Osteocyte (in vitro differentiated cells): ENCODE data around the gene SH2D5. TPM values are rescaled to one million over a fixed set of nuclear protein-coding genes. Genes with fewer than 3 reads are reported as not detected.

Experiments used
- DNase-seq: peaks from one replicate; pipeline ENCODE4 v3.0.0; 2021; ENCODE audit warnings: mixed read lengths; ENCODE audit not compliant: unreplicated experiment; ENCODE audit errors: extremely low spot score
- H3K27ac Mint-ChIP-seq: one replicate; pipeline ENCODE4 v1.8.0; 2021; ENCODE audit warnings: mild to moderate bottlenecking, mixed read lengths; ENCODE audit not compliant: unreplicated experiment
- H3K27me3 Mint-ChIP-seq: one replicate; pipeline ENCODE4 v1.8.0; 2021; ENCODE audit warnings: mixed read lengths; ENCODE audit not compliant: unreplicated experiment
- H3K36me3 Mint-ChIP-seq: one replicate; pipeline ENCODE4 v1.8.0; 2021; ENCODE audit warnings: mixed read lengths; ENCODE audit not compliant: unreplicated experiment
- H3K4me1 Mint-ChIP-seq: one replicate; pipeline ENCODE4 v1.8.0; 2021; ENCODE audit warnings: mixed read lengths; ENCODE audit not compliant: unreplicated experiment
- H3K4me3 Mint-ChIP-seq: one replicate; pipeline ENCODE4 v1.8.0; 2021; ENCODE audit warnings: mild to moderate bottlenecking, moderate library complexity, mixed read lengths; ENCODE audit not compliant: unreplicated experiment
- H3K9me3 Mint-ChIP-seq: one replicate; pipeline ENCODE4 v1.8.0; 2021; ENCODE audit warnings: mixed read lengths; ENCODE audit not compliant: unreplicated experiment
- total RNA-seq: library from RNA; stranded (reverse); gene quantifications from 2 replicates; pipeline ENCODE4 v1.2.1, GENCODE V29; 2021
- TF ChIP-seq, protein P1 (sequence below): fragments of 200-600 bp; sonication (generic); IDR thresholded peaks from 2 replicates; pipeline ENCODE4 v1.5.0; 2021; ENCODE audit warnings: antibody characterized with exemption, mild to moderate bottlenecking, moderate library complexity

The SH2D5 gene
- total RNA-seq, 1 donor from 2014 or later: 0.46 TPM

DNA sequence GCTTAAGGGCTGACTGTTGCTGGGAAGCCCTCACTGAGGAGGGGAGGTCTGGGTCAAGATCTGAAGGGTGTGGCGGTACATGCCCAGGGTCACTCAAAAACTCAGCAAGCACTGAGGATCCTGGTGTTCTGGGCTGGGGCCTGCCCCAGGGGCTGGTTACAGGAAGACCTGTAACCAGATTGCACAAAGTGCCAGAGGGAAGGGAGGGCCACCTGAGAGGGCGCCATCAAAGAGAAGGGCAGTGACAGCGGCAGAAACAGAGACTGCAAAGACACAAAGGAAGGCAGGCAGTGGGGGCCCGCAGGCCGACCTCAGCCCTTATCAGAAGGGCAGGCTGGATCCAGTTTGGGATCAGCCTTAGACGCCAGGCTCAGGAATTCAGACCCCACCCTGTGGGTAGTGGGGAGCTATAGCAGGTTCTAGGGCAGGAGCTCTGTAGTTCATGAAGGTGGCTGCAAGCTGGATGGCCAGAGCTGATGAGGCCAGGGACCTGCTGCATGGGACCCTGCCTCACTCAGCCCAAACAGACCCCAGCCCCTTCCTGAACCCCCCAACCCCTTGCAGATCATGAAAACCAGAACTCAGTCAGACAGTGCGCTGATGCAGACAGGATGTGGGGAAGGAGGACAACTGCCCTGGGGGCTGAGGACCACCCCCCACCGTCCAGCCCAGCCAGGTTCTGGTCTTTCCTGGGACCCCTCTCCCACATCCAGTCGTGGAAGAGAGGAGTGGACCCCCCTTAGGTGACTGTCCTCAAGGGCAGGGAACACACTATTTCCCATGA lies 3.9 kb downstream of the SH2D5 start:
- no peak overlapping the region for H3K27ac Mint-ChIP-seq

DNA sequence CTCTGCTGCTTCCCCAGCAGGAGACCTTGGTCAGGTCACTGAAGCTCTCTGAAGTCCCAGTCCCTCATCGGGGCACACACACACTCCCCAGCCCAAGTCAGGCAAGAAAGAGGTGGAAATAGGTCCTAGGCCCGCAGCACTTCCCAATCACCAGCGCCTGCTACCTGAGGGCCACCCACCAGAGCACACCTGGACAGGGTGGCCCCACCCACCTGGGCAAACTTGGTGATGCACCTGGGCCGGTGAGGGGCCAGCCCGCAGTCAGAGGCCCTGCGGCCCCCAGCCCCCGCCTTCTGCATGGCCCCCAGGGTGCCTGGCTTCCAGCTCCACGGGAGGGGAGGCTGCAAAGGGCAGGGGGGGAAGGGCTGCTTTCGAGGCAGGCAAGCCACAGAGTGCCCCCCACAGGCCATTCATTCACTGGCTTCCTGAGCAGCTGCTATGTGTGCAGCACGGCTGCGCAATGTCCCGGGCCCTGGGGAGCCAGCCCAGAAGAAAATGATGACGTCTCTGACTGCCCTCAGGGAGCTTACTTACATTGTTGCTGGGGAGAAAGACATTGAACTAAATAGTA lies 4.7 kb downstream of the SH2D5 start:
- Mint-ChIP-seq H3K4me1 (peaks cover 11% of the 10 kb centered on the region), H3K9me3 (no peaks in the 10 kb centered on the region), H3K27ac (no peak overlapping the region), H3K4me3 (no peak overlapping the region), H3K27me3 (peaks cover 6% of the 10 kb centered on the region), H3K36me3 (no peaks in the 10 kb centered on the region)
- TF ChIP-seq, protein P1, sequence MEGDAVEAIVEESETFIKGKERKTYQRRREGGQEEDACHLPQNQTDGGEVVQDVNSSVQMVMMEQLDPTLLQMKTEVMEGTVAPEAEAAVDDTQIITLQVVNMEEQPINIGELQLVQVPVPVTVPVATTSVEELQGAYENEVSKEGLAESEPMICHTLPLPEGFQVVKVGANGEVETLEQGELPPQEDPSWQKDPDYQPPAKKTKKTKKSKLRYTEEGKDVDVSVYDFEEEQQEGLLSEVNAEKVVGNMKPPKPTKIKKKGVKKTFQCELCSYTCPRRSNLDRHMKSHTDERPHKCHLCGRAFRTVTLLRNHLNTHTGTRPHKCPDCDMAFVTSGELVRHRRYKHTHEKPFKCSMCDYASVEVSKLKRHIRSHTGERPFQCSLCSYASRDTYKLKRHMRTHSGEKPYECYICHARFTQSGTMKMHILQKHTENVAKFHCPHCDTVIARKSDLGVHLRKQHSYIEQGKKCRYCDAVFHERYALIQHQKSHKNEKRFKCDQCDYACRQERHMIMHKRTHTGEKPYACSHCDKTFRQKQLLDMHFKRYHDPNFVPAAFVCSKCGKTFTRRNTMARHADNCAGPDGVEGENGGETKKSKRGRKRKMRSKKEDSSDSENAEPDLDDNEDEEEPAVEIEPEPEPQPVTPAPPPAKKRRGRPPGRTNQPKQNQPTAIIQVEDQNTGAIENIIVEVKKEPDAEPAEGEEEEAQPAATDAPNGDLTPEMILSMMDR: peak; percentile 25
- no peak for DNase-seq

More for the DNA sequence above, 3.9 kb downstream of the SH2D5 start:
- peaks cover 6% of the 10 kb centered on the region for H3K27me3 Mint-ChIP-seq
- peaks cover 16% of the 10 kb centered on the region for H3K4me1 Mint-ChIP-seq
- H3K4me3 Mint-ChIP-seq: no peak overlapping the region
- TF ChIP-seq, protein P1: no peak
- H3K9me3 Mint-ChIP-seq: no peaks in the 10 kb centered on the region
- no peaks in the 10 kb centered on the region for H3K36me3 Mint-ChIP-seq
- DNase-seq: no peak

DNA sequence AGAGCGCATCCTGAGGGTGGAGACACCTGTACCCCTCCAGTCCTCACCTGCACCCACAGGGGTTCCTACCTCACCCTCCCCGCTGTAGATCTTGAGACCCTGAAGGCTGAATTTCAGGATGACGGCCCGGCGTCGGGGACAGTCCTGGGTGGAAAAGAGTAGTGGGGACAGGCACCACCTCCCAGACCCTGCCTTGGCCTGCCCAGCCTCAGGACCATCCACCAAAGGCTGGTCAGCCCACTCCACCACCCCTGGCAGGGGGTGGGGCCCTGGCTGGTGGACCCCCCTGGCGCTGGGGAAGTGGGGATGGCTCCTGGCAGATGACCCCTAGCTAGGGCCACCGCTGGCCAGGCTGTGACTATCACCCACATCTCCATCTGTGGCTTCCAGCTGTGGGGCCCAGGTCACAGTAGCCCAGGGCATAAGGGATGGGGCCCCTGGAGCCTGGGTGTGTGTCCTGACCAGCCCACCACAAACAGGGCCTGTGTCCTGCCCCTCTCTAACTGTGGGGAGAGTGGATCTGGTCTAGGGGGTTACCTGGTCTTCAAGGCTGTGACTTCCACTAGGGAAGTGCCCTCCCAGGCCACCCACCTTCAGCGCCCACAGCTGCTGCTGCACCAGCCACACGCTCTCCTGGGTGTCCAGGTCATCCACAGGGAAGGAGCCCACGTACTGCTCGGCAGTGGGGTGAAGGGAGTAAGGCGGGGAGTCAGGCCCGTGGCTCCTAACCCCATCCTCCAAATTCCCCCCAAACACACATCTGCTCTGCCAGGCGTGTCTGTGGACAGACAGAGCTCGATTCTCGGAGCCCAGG lies 5.4 kb downstream of the SH2D5 start:
- Mint-ChIP-seq H3K27me3 (peaks cover 6% of the 10 kb centered on the region), H3K27ac (no peak overlapping the region)
- TF ChIP-seq, protein P1: no peak

DNA sequence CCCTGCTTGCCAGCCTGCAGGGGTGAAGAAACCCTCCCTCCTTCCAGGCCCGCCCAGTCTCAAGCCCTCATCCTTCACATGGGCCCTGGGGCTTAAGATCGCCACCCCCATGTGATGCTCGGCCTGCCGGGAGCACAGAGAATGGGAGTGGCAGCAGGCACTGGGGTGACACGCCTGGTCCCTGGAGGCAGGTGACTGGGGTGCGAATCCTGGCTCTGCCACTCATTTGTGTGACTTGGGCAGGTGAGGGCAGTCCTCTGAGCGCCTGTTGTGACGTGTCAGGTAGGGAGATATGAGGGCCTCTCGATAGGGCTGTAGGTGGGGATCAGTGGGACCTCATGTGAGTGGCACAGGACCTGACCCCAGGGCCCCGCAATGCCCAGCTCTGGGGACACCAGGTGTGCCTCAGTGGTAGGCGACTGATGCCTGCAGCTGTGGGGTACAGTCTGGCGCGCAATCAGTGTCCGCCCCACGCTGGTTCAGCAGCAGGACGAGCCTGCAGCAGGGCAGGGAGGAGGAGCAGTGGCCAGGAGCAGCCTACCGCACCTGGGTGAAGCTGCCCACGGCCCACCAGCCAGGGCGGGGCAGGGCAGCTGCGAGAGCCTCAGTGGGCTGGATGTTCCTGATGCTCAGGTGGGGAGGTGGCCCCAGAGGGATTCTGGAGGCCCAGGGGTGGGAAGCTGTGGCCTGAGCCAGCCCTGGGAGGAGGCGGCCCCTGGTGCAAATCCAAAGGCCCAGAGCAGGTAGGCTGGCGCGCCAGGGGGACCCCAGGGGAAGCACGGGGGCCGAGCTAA lies 6.2 kb downstream of the SH2D5 start:
- Mint-ChIP-seq H3K27me3 (peaks cover 6% of the 10 kb centered on the region), H3K9me3 (no peaks in the 10 kb centered on the region), H3K4me3 (no peak overlapping the region), H3K4me1 (peaks cover 4% of the 10 kb centered on the region), H3K27ac (no peak overlapping the region), H3K36me3 (no peaks in the 10 kb centered on the region)
- DNase-seq: peak; percentile 77
- TF ChIP-seq, protein P1: no peak

More for the DNA sequence above, 5.4 kb downstream of the SH2D5 start:
- H3K4me1 Mint-ChIP-seq: peaks cover 5% of the 10 kb centered on the region
- no peaks in the 10 kb centered on the region for H3K36me3 Mint-ChIP-seq
- H3K4me3 Mint-ChIP-seq: no peak overlapping the region
- DNase-seq: peak; percentile 82
- H3K9me3 Mint-ChIP-seq: no peaks in the 10 kb centered on the region
